Left lung (tissue), 10 donors: Measurements from ENCODE around the gene BAHCC1. TPM values are rescaled to one million over a fixed set of nuclear protein-coding genes. Genes with fewer than 3 reads are reported as not detected.

Experiments
- ATAC-seq: fragments of 200-7000 bp; cut with Tn5 transposase; one replicate; pipeline ENCODE4 v1.9.1; 2020; ENCODE audit warnings: moderate library complexity
- DNase-seq, 4 donors: peaks; one replicate each; pipeline ENCODE4 v3.0.0-alpha.2; 2013 to 2020
- H3K27ac ChIP-seq, 2 donors: fragments of 200-600 bp; sonication (generic) in 1 of 2; one replicate each; pipeline versions ENCODE4 v1.5.0 to v1.8.0; 2020 to 2021
- H3K27me3 ChIP-seq, 2 donors: fragments of 200-600 bp; sonication (generic) in 1 of 2; one replicate each; pipeline versions ENCODE4 v1.5.0 to v1.8.0; 2020 to 2021
- H3K36me3 ChIP-seq, 2 donors: fragments of 200-600 bp; sonication (generic) in 1 of 2; one replicate each; pipeline versions ENCODE4 v1.5.0 to v1.8.0; 2020 to 2021
- H3K4me1 ChIP-seq, 2 donors: fragments of 200-600 bp; one replicate each; pipeline ENCODE4 v1.8.0; 2021
- H3K4me3 ChIP-seq, 2 donors: fragments of 200-600 bp; sonication (generic) in 1 of 2; one replicate each; pipeline versions ENCODE4 v1.5.0 to v1.8.0; 2020 to 2021; ENCODE audit warnings: mild to moderate bottlenecking in 1 of 2
- H3K9me3 ChIP-seq, 2 donors: fragments of 200-600 bp; sonication (generic) in 1 of 2; one replicate each; pipeline versions ENCODE4 v1.5.0 to v1.8.0; 2020 to 2021
- CTCF ChIP-seq, 2 donors: fragments of 200-600 bp; sonication (generic) in 1 of 2; IDR thresholded peaks; one replicate each; pipeline versions ENCODE4 v1.5.0 to v1.8.0; 2021; ENCODE audit warnings: antibody characterized with exemption in 2 of 2
- intact Hi-C, 2 donors: fragments of 100-400 bp; cut with DNase I; formaldehyde crosslinking; loops; one replicate each; pipeline versions ENCODE4 v1.11.2 to v1.14.2; 2022
- polyA plus RNA-seq, 6 donors: library from polyadenylated mRNA; unstranded; fragments of 120-200 nt; gene quantifications; one replicate each; pipeline ENCODE4 v1.2.1, GENCODE V29; 2013; ENCODE audit not compliant: insufficient read length in 6 of 6
- total RNA-seq, 2 donors: library from RNA; stranded (reverse); fragmentation: NEBNext Ultra II Directional; extraction: Animal tissue kit (Norgen Biotek cat#: 25700); gene quantifications; one replicate each; pipeline ENCODE4 v1.2.1, GENCODE V29; 2021
- donor health status: DM: no; HTN: yes; CAD: no.
- donor health status: DM: no; HTN: no; CAD: no.

The BAHCC1 gene
- total and polyA plus RNA-seq, 8 donors = 13.6 to 28.5 (median 21.4) TPM

- H3K36me3 ChIP-seq = no peaks in the 10 kb centered on the region
- DNase-seq (no peak), ATAC-seq (no peak)
- H3K27me3 ChIP-seq = peaks cover 0 to 23% of the 10 kb centered on the region in 2 donors
- no peak overlapping the region for H3K4me3 ChIP-seq
- H3K4me1 ChIP-seq = peaks cover 37 to 59% of the 10 kb centered on the region in 2 donors
- no peaks in the 10 kb centered on the region for H3K9me3 ChIP-seq
- intact Hi-C loops = no loop called here
- peak overlapping the region; percentile 48 to 50 for H3K27ac ChIP-seq
- TF ChIP-seq CTCF (IDR thresholded peaks at IDR 0.05) = no peak
Measured at GRCh38 chr17:81417049-81417878, 22.0 kb downstream of the BAHCC1 start.

GRCh38 chr17:81417879-81418709, 22.8 kb downstream of the BAHCC1 start:
- H3K36me3 ChIP-seq = no peaks in the 10 kb centered on the region
- no peaks in the 10 kb centered on the region for H3K9me3 ChIP-seq
- ATAC-seq (no peak), DNase-seq (no peak)
- H3K27ac ChIP-seq = peak overlapping the region; percentile 48 to 50
- H3K4me1 ChIP-seq = peaks cover 39 to 59% of the 10 kb centered on the region in 2 donors
- peaks cover 0 to 14% of the 10 kb centered on the region in 2 donors for H3K27me3 ChIP-seq
- TF ChIP-seq CTCF (IDR thresholded peaks at IDR 0.05) = no peak
- no peak overlapping the region for H3K4me3 ChIP-seq
- intact Hi-C loops = no loop called here

- H3K36me3 ChIP-seq = no peaks in the 10 kb centered on the region
- DNase-seq (no peak), ATAC-seq (peak; percentile 3)
- H3K9me3 ChIP-seq = no peaks in the 10 kb centered on the region
- intact Hi-C loops = no loop called here
- peaks cover 0 to 12% of the 10 kb centered on the region in 2 donors for H3K27me3 ChIP-seq
- H3K4me3 ChIP-seq = no peak overlapping the region
- H3K4me1 ChIP-seq = peaks cover 46 to 61% of the 10 kb centered on the region in 2 donors
- H3K27ac ChIP-seq = peak overlapping the region; percentile 80 to 86
- TF ChIP-seq CTCF (IDR thresholded peaks at IDR 0.05) = no peak
Measured at GRCh38 chr17:81418710-81419318, 23.6 kb downstream of the BAHCC1 start.

GRCh38 chr17:81419319-81419885, 24.1 kb downstream of the BAHCC1 start:
- Histone ChIP-seq H3K9me3 (no peaks in the 10 kb centered on the region), H3K27me3 (peaks cover 0 to 12% of the 10 kb centered on the region in 2 donors), H3K4me3 (peak overlapping the region in 1 of 2 donors; percentile 21), H3K27ac (peak overlapping the region; percentile 80 to 86), H3K36me3 (no peaks in the 10 kb centered on the region), H3K4me1 (peaks cover 48 to 65% of the 10 kb centered on the region in 2 donors)
- intact Hi-C loops = no loop called here
- DNase-seq (peak; percentile 61 to 93 (median 84)), ATAC-seq (peak; percentile 81)
- TF ChIP-seq CTCF (IDR thresholded peaks at IDR 0.05) = no peak
